Heart left ventricle (tissue), 13 donors: ENCODE data around the gene EHD4.

Experiments
- CTCF ChIP-seq, 12 donors: fragments of 200-600 bp; sonication (generic) in 4 of 12; IDR thresholded peaks; one replicate each; pipeline versions ENCODE4 v1.5.0 to v1.8.0; 2018 to 2022; ENCODE audit warnings: antibody characterized with exemption in 12 of 12, mild to moderate bottlenecking in 5 of 12
- POLR2A ChIP-seq, 2 donors: fragments of 450-650 bp; IDR thresholded peaks; one replicate each; pipeline ENCODE4 v1.6.1; 2017; ENCODE audit warnings: antibody characterized with exemption in 2 of 2, mild to moderate bottlenecking in 2 of 2, moderate library complexity in 2 of 2
- donor health status: ischemic (EF 13 %, LVEDD 7.1; RV severe dilation, severe dysfunction).
- donor health status: DM: no; HTN: yes; CAD: no.
- donor health status: DM: no; HTN: no; CAD: no.
- donor health status: ischemic (EF 25% LVEDD 6.9; RV normal size, moderate dysfunction).
- donor health status: ischemic (EF 25% LVEDD 5.7; RV mildly dilated, moderate dysfunction).
- donor health status: ischemic (EF 35%, LVEDD 5.7; RV mildly dilated, moderate dysfunction).
- donor health status: nonischemic (EF 11% LVEDD 7.7; RV severe dilation, severe dysfunction).
- donor health status: DM: yes; HTN: yes; CAD: no.
- donor health status: PGD.
- donor health status: ischemic (EF 29% LVEDD 5.4; RV normal size, mild dysfunction).
- donor health status: nonischemic (EF 23%, LVEDD 6.1; RV moderate dilation, normal function).

- no peak for TF ChIP-seq CTCF (IDR thresholded peaks at IDR 0.05)
- TF ChIP-seq POLR2A (IDR thresholded peaks at IDR 0.05), result no peak
Measured at GRCh38 chr15:41850482-41851166, 121.7 kb downstream of the EHD4 start.
